ENCODE measurements around the gene PHACTR3. TPM values are rescaled to one million over a fixed set of nuclear protein-coding genes. Genes with fewer than 3 reads are reported as not detected.

The PHACTR3 gene
- total RNA-seq, 1 donor from 2014 or later: 1.1 TPM

DNA sequence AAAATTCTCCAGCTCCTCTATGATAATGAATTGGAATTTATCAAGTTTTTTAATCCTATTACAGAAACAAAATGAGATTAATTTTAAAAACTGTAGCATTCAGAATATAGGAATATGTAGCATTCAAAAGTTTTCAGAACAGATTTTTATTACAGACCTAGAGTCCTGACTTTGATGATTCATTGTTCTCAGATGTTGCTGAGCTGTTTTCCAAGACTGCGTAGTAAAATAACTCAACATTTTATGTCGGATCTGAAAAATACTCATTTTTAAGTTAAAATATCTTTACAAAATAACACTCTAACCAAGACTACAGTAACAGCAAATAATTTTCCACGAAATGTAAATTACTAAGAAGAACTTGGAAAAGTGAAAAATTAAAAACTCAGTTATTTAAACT is 262.0 kb downstream of the PHACTR3 start:
- H3K36me3 Mint-ChIP-seq (ENCODE audit: insufficient read depth): no peaks in the 10 kb centered on the region
- H3K27ac Mint-ChIP-seq: no peak overlapping the region
- DNase-seq (ENCODE audit: low spot score, unreplicated experiment): no peak
- TF ChIP-seq CTCF (IDR thresholded peaks at IDR 0.05; ENCODE audit: unreplicated experiment): no peak
- no peaks in the 10 kb centered on the region for H3K9me3 Mint-ChIP-seq (ENCODE audit: low read depth)
- peaks cover 5% of the 10 kb centered on the region for H3K27me3 Mint-ChIP-seq
- H3K4me1 Mint-ChIP-seq (ENCODE audit: low read depth): peaks cover 8% of the 10 kb centered on the region
- H3K4me3 Mint-ChIP-seq (ENCODE audit: low read depth): no peak overlapping the region

- H3K27me3 Mint-ChIP-seq: peaks cover 5% of the 10 kb centered on the region
- no peaks in the 10 kb centered on the region for H3K4me1 Mint-ChIP-seq (ENCODE audit: low read depth)
- H3K36me3 Mint-ChIP-seq (ENCODE audit: insufficient read depth): no peaks in the 10 kb centered on the region
Measured at GRCh38 chr20:59871096-59871495, 266.8 kb downstream of the PHACTR3 start.

DNA sequence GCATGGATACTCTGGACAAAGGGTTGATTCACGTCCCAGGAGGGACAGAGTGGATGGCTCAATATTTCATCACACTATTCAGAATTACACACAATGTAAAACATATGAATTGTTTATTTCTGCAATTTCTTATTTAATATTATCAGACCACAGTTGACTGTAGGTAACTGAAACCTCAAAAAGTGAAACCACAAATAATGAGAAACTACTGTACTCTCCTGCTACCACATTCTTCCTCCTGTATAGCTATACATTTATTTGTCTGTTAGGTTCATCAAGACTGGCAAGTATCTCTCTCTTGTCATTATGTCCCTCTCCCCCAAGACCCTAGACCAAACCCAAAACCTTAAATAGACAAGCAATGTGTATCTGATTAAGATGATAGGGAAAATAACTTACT is 269.1 kb downstream of the PHACTR3 start:
- Mint-ChIP-seq H3K9me3 (ENCODE audit: low read depth) (no peaks in the 10 kb centered on the region), H3K4me1 (ENCODE audit: low read depth) (no peaks in the 10 kb centered on the region), H3K36me3 (ENCODE audit: insufficient read depth) (no peaks in the 10 kb centered on the region), H3K27me3 (peaks cover 5% of the 10 kb centered on the region), H3K27ac (no peak overlapping the region), H3K4me3 (ENCODE audit: low read depth) (no peak overlapping the region)
- DNase-seq (ENCODE audit: low spot score, unreplicated experiment): no peak
- TF ChIP-seq CTCF (IDR thresholded peaks at IDR 0.05; ENCODE audit: unreplicated experiment): no peak

More at GRCh38 chr20:59871096-59871495, 266.8 kb downstream of the PHACTR3 start:
- DNase-seq (ENCODE audit: low spot score, unreplicated experiment): no peak
- Mint-ChIP-seq H3K4me3 (ENCODE audit: low read depth) (no peak overlapping the region), H3K27ac (no peak overlapping the region), H3K9me3 (ENCODE audit: low read depth) (no peaks in the 10 kb centered on the region)
- no peak for TF ChIP-seq CTCF (IDR thresholded peaks at IDR 0.05; ENCODE audit: unreplicated experiment)

DNA sequence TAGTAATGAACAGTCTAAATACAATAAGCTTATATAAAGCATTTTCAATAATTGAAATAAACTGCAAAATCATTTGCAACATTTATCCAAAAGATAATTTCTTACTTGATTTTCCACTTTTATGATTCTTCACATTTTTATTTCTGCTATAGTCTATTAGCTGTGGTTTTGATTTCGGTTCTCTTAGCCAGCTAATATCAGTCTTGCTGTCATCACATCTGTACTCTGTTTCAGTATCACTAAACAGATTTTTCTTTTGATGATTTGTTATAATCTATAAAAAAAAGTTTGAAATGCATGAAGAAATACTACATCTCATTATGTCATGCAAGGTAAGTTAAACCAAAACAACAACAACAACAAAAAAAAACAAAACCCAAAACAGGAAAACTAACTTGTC is 275.9 kb downstream of the PHACTR3 start:
- no peak for TF ChIP-seq CTCF (IDR thresholded peaks at IDR 0.05; ENCODE audit: unreplicated experiment)
- no peaks in the 10 kb centered on the region for H3K36me3 Mint-ChIP-seq (ENCODE audit: insufficient read depth)
- peaks cover 4% of the 10 kb centered on the region for H3K4me1 Mint-ChIP-seq (ENCODE audit: low read depth)
- DNase-seq (ENCODE audit: low spot score, unreplicated experiment): no peak
- no peak overlapping the region for H3K4me3 Mint-ChIP-seq (ENCODE audit: low read depth)
- peaks cover 4% of the 10 kb centered on the region for H3K9me3 Mint-ChIP-seq (ENCODE audit: low read depth)
- H3K27me3 Mint-ChIP-seq: no peaks in the 10 kb centered on the region
- H3K27ac Mint-ChIP-seq: no peak overlapping the region

DNA sequence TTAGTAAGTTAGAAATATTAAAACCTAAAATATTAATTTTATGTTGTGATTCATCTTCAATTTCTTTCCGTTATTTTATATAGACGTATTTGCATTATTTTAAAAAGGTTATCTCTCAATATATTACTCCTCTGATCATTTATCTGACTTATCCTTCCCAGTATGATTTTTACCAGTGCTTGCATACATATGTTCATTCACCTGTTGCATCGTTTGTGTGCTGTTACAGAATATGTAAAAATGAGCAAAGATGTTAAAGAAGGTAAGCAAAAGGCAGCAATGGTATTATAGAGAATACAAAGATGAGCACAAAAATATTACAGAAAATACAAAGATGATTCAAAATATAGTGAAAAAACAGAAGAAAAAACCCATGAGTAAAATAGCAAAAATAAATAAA is 280.2 kb downstream of the PHACTR3 start:
- Mint-ChIP-seq H3K4me3 (ENCODE audit: low read depth) (no peak overlapping the region), H3K9me3 (ENCODE audit: low read depth) (no peaks in the 10 kb centered on the region), H3K4me1 (ENCODE audit: low read depth) (peaks cover 13% of the 10 kb centered on the region), H3K27ac (no peak overlapping the region), H3K27me3 (no peaks in the 10 kb centered on the region), H3K36me3 (ENCODE audit: insufficient read depth) (no peaks in the 10 kb centered on the region)
- TF ChIP-seq CTCF (IDR thresholded peaks at IDR 0.05; ENCODE audit: unreplicated experiment): no peak
- no peak for DNase-seq (ENCODE audit: low spot score, unreplicated experiment)

Data from progenitor cell of endocrine pancreas (in vitro differentiated cells).